NCI-H2196 treated with DMSO at 0.1 percent for 48 hours (cell line): ENCODE results near the gene RASL10B.

Source experiments
- DNase-seq: peaks from one replicate; lab custom pipeline; 2025; ENCODE audit not compliant: unreplicated experiment; lab: John Stamatoyannopoulos, UW

The RASL10B gene

GRCh38 chr17:35791681-35792350, 60.4 kb downstream of the RASL10B start:
- DNase-seq, result no peak
